Right renal cortex interstitium (tissue), 3 donors: ENCODE results near the gene ZNF135. TPM values are rescaled to one million over a fixed set of nuclear protein-coding genes. Genes with fewer than 3 reads are reported as not detected.

ENCODE experiments used
- DNase-seq, 3 donors: peaks; one replicate each; pipeline ENCODE4 v3.0.0-alpha.2; 2013; ENCODE audit warnings: low read depth in 3 of 3, low spot score in 2 of 3
- polyA plus RNA-seq, 3 donors: library from polyadenylated mRNA; unstranded; fragments of 120-200 nt; gene quantifications; one replicate each; pipeline ENCODE4 v1.2.1, GENCODE V29; 2013; ENCODE audit not compliant: insufficient read length in 3 of 3

Gene ZNF135
- polyA plus RNA-seq, result 10 to 100 TPM; 20.0 to 24.0 (median 23.8) TPM

DNA sequence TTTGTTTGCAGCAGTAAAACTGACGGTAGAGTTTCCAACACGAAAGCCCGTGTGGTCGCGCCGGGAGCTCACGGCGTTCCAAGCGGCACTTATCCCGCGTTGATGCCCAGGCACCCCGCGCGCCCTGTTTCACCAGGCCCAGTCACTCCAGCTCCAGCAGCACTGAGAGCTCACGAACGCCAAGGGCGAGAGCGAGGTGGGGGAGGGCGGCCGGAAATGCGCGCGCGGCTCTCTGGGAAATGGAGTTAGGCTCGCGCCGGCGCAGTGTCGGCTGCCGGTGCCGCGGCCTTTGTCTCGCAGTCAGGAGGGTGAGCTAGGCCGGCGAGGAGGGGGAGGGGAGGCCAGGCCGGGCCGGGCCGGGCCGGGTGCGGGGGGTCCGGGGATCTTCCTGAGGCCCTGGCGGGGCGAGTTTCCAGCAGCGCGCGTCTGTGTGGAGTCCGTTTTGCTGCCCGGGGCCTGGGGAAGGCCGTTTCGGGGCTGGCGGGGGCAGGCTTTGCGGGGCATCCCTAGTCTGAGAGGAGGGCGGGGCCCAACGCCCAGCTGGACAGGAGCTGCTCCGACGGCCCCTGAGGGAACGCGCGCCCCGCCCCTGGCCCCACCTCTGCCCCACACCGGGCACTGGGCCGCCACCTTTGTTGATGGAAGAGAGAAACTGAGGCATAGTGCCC lies at the start of gene ZNF135:
ZNF135 (plus strand) TSS at position 280 of the 668 bp plus-strand sequence. CDS start 721 bp downstream, outside the sequence.
- DNase-seq, result peak; percentile 67 to 87 (median 78)

DNA sequence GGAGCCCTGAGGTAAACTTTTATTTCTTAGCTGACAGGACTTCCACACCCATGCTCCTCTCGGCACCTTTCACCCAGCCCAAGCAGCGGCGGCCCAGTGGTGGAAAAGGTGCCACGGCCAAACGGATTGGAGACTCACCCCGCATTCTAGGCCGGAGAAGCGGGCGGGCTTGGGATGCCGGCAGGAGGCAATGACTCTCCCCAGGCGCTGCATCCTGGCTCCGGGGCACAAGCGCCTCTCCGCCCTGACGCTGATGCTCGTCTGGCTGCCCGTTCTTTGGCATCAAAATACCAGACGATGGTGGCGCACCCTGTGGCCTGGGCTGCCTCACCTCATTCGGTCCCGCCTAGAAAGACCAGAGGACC lies 49.8 kb upstream of the ZNF135 start:
- no peak for DNase-seq

DNA sequence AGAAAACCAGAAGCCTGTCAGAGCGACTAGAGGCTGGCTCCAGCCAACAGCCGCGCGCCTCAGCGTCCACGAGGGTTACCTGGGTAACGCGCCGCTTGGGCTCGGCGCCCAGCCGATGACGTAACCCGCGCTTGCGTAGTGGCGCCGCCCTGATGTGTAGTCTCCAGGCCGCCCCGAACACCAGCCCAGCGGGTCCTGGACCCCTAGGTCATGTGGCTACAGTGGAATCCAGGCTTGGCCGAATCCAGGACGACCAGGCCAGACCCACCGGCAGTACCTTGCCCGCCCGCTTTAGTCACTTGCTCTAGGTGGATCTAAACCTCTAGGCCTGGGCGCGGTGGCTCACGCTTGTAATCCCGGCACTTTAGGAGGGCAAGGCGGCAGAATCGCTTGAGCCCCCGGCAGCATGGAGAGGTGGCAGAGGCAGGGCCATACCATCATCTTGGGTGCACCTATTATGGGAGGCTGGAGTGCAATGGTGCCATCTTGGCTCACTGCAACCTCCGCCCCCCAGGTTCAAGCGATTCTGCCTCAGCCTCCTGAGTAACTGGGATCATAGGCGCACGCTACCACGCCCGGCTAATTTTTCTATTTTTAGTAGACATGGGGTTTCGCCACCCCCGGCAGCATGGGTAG lies 49.3 kb upstream of the ZNF135 start:
- peak; percentile 75 to 92 (median 85) for DNase-seq

DNA sequence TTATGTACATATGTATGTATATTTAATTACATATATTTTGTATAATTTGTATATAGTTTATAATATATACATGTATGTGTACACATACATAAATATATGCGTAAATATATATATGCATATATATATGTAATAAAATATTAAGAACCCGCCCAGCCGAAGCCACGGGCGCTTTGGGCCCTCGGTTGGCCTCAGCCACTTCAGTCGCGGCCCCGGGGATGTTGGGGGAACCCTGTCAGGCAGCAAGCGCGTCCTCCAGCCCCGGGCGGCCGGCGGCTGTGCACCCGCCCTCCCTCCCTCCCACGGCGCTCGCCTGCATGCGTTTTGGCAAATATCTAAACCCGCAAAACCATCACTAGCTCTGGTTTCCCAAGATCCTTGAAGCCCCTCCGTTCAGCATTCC lies 48.6 kb upstream of the ZNF135 start:
- no peak for DNase-seq

DNA sequence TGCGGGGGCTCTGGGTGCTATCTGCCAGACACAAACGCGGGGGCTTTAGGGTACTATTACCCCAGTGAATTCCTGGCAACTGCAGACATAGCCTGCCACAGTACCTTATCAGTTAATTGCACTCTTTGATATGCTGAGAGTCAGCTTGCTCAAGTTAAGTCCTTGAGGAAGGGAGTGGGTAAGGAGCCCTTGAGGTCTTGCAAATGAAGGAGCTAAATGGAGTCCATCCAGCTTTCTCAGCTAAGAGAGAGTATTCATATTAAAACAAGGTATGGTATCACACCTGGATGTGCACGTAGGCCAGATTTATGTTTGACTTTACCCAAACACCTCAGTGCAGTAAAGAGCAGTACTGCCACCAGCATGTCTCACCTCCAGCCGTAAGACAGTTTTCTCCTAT lies 44.9 kb upstream of the ZNF135 start:
- DNase-seq, result no peak

DNA sequence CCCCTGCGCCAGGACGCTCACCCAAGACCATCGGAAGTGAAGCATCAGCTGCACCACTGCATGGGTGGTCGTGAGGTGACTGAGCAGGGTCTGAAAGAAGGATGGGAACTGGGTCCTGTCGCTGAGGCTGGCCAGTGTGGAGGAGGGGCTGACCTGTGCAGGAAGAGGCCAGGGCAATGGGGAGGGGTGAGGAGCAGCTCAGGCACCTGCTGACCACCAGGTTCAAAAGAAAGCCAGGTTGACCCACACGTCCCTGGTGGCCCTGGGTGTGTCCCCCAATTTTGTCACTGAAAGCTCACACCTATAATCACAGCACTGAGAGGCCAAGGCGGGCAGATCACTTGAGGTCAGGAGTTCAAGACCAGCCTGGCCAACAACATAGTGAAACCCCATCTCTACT lies 39.0 kb upstream of the ZNF135 start:
- DNase-seq, result no peak

DNA sequence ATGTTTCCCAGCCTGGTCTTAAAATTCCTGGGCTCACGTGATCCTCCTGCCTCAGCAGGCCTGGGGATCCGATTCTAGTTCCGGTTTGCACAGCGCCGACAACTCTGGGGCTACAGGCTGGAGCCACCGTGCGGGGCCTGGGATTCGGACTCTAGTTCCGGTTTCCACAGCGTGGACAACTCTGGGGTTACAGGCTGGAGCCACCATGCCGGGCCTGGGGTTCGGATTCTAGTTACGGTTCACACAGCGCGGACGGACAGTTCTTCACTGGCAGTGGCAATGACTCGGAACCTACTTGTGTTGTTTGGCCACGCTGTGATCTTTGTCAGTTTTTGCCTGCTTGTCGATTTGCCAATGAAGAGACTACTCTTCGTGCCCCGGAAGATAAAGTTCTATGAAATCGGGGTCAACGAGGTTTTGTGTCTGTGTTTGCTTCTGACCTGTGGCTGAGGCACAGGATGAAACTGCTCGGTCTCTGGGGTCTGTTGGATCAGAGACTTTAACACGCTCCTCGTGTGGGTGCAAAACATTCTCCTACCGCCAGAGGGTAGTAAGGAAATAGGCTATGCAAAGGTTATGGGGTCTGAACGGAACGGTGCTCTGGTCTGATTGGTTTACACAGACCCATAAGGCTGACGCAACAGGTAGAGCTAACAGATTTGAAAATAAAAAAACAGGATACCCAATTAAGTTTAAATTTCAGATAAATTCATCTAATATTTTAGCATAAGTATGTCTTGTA lies 37.4 kb upstream of the ZNF135 start:
- DNase-seq, result peak in 2 of 3 donors; percentile 61 to 72

DNA sequence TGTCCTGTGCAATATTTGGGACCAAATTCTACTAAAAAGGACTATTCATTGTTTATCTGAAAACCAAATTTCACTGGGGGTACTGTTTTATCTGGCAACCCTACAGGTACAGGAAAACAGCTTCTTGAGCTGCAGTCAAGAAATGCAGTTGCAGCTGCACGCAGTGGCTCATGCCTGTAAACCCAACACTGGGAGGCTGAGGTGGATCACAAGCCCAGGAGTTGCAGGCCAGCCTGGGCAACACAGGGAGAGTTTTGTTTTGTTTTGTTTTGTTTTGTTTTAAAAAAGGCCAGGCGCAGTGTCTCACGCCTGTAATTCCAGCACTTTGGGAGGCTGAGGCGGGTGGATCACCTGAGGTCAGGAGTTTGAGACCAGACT lies 36.8 kb upstream of the ZNF135 start:
- DNase-seq, result no peak

DNA sequence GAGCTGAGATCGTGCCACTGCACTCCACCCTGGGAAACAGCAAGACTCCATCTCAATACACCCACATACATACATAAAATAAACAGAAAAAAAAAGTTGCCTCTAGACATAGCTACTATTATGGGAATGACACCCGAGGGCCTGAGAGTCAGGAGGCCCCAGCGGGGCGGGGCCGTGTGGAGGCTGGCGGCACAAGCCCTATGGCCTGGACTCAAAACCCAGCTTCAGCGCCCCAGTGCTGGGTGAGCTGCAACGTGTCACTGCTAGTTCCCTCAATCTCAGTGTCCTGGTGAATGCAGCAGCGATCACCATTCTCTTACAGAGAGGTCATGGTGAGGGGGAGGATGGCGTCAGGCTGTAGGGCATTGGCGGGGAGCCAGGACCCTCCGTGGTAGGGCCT lies 34.4 kb upstream of the ZNF135 start:
- DNase-seq, result no peak

DNA sequence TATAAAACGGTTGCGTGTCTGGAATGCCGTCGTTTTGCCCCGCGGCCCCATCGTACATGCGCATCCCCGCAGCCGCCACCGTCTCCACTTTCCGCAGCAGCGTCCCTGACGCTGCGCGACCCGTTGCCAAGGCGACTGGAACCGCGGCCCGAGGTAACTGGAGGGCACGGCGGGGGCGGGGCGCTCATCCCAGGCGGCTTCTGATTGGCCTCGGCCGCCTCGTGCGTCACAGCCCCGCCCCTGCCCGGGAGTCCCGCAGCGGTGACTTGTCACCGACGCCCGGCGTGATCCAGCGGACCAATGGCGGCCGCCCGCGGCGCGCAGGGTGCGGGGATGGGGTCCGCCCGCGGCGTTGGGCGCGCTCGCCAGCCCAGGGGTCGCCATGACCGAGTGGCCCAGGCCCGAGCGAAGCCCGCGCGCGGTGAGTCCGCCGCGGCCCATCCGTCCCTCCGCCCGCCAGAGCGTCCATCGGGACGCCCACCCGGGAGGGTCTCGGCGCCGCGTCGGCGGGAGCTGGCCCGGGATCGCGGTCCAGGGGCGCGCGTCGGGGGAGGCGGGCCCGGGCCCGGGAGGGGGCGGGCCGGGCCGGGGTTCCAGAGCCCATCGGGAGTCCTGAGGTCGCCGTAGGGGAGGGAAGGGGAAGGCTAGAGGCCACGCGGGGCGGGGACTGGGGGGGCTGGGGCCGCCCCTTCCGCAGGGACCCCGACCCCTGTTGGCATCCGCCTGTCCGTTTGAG lies 25.2 kb upstream of the ZNF135 start, which contains the start of gene ZSCAN1:
ZSCAN1 (plus strand) TSS at position 285 of the 736 bp plus-strand sequence. CDS start 3,812 bp downstream, outside the sequence.
- DNase-seq, result peak; percentile 82 to 93 (median 87)

DNA sequence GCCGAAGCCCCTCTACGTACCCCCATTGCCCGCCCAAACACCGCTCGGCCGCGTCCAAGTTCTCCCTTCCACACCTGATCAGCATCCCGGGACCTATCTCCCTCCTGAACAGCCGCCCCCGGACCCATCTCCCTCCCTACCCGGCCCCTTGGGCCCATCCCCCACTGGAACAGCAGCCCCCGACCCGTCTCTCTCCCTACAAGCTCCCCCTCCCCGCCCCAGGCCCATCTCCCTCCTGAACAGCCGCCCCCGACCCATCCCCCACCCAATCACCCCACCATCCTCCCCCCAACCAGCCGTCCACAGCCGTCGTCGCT lies 24.6 kb upstream of the ZNF135 start:
- no peak for DNase-seq

DNA sequence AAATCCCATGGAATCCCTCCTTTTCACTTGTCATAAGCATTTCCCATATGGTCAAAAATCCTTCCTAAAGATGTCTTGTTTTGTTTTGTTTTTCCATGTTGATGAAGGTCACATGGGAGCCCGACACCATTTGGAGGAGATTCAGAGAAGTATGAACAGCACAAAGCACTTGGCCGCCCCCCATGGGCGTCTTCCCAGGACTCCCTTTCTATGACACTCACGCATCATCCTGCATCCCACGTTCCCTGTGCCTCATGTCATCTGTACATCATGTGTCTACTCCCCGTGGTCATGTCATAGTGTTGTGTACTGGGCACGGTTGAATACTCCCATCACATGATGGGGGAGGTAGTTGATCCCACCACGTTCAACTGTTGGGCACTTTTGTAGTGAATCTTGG lies 23.2 kb upstream of the ZNF135 start:
- no peak for DNase-seq

DNA sequence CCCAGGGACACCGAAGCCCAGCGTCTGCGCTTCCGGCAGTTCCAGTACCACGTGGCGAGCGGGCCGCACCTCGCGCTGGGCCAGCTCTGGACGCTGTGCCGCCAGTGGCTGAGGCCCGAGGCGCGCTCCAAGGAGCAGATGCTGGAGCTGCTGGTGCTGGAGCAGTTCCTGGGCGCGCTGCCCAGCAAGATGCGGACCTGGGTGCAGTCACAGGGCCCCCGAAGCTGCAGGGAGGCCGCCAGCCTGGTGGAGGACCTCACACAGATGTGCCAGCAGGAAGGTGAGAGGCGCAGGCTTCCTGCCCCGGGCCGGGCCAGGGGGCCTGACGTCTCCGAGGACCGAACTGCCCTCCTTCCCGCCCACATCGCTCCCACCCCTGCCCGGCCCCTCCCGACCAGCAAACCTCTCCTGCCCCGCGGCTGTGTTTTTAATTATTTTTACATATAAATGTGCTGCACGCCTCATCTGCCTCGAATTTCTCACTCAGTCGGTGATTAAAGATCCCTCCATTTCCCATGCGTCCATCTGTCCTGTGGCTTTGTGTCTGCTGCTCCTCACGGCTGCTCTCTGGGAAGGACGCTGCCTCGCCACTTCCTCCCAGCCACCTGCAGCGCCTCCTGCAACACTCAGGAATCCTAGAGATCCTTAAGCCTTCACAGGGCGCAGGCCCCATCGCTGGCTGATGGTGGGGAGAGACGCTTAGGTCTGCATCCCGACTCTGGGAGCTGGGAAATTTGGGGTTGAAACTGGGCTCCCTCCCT lies 21.0 kb upstream of the ZNF135 start:
- no peak for DNase-seq

DNA sequence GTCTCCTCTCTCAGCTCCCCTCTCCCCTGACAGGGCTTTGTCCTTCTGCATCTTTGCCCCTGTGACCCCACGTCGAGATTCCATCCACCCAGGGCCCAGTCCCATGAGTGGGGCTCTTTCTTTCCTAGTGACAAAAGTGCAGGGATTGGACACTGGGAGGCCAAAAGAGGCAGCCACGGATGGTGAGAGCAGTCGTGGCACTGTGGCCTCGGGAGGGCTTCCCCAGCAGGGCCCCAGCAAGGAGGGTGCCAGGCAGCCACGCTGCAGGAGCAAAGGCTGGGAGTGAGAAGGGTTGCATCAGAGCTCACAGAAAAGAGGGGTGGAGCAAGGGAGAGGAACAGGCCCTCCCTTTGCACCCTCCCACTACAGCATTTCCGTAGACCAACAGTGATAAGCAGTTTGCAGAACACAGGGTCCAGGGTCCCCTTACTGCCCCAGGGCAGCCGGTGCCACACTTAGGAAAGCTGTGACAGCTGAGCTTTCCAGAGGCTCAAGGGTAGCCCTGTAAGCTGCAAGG lies 20.3 kb upstream of the ZNF135 start:
- no peak for DNase-seq

DNA sequence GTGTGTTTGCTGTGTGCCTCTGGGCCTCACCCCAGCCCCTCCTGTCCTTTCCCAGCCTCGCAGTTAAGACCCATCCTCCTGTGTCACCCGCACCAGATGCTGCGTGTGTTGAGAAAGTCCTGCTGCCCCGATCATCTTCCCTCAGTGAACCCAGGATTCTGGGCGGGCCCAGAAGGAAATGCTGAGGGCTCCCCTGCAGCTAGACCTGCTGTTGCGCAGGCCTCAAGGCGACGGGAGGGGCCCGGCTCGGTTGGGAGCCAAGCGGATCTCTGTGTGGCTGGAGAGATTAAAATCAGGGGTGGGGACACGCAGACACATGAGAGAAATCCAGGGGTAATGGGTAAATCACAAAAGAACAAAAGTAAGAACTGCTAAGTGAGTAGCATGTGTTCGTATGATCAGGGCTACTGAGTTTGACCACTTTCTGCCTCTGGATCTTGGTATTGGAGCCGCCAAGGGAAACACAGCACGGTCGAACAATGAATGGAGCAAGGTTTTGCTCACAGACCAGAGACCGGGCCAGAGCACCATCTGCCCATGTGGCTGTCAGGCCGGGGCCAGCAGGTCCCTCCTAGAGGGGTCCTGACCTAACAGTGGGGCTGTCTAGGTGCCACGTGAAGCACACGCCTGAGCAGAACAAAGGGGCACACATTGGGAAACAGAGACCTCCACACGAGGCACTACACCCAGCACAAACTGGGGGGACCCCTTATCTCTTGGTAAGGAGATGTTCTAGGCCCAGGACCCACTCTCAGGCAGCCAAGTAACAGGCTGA lies 18.1 kb upstream of the ZNF135 start:
- DNase-seq, result no peak

DNA sequence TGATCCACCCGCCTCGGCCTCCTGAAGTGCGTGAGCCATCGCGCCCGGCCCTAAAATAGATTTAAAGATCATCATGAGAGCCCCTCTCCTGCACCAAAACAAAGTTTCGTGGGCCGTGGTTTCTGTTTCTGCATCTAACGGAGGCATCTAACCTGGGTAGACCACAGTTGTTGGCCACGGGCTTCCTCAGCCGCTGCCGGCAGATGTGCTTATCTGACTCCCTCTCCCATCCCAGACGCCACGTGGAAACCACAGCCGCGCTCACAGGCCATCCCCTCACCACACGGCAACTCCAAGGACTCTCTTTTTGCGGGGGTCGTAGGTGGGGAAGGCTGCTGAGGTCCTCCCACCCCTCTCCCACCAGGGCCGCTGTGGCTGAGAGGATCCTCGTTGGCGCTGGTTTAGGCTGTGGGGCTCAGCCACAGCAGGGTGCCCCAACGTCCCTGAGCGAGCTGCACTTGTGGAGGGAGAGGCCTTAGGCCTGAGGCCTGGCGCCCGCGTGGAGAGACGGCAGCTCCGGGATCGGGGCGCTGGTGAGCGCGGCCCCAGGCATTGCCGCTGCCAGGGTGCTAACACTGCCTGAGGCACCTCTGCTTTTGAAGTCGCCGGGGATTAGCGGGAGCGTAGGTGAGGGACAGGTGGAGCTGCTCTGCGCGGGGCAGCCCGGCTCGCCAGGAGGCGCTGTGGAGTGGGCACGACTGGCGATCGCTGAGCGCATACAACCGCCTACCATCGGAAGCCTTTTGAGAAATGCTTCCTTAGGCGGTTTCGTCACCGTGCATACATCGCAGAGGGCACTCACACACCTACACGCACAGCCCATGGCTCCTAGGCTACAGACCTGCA lies 16.4 kb upstream of the ZNF135 start:
- no peak for DNase-seq

DNA sequence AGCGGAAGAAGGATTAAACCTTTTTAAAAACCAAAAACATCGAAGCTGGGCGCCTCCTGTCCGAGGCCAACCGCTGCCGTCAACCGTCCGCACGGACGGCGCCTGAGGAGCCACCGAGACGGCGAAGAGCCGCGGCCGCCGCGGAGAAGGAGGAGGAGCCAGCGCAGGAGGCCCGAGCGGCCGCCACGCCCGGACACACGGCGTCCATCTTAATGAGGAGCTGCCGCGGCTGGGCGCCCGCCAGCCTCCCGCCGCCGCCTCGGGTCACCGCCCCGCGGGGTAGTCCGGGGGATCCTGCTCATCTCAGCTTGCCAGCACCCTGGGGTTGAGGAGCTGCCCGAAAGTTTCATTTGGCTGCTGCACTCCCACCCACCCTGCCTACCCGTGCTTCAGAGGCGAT lies 14.7 kb upstream of the ZNF135 start:
- no peak for DNase-seq

DNA sequence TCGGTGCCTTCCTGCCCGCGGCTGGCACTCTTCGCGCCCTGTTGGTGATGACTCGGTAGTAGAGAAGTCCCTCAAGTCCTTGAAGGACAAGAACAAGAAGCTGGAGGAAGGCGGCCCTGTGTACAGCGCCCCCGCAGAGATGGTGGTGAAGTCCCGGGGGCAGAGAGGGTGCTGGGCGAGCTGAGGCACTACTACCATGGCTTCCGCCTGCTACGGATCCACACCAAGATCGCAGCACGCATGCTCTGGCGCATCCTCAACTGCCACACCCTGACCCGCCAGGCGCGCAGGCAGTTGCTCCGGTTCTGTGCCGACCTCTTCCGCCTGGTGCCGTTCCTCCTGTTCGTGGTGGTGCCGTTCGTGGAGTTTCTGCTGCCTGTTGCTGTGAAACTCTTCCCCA lies 14.2 kb upstream of the ZNF135 start:
- no peak for DNase-seq
